SK-N-SH treated with all-trans-retinoic acid at 6 μM for 48 hours (cell line): ENCODE results near the gene CIITA.

ENCODE experiments used
- ATAC-seq: fragments of 200-7000 bp; cut with Tn5 transposase; 3 replicates; pipeline ENCODE4 v1.9.1; 2020; ENCODE audit warnings: mild to moderate bottlenecking, moderate library complexity
- ARNTL ChIP-seq: fragments of 450-650 bp; formaldehyde crosslinking; IDR thresholded peaks from 2 replicates; pipeline ENCODE4 v1.5.0; 2020; ENCODE audit warnings: low read depth, mild to moderate bottlenecking, moderate library complexity, borderline replicate concordance
- BACH2 ChIP-seq: fragments of 250-450 bp; sonication (Bioruptor Pico); IDR thresholded peaks from 2 replicates; pipeline ENCODE4 v1.9.0; 2021; ENCODE audit warnings: mild to moderate bottlenecking, borderline replicate concordance
- CREB5 ChIP-seq: fragments of 250-450 bp; sonication (Bioruptor Pico); IDR thresholded peaks from 2 replicates; pipeline ENCODE4 v1.5.1; 2020; ENCODE audit warnings: low read depth, mild to moderate bottlenecking, moderate library complexity
- CSDC2 ChIP-seq: fragments of 250-450 bp; sonication (Bioruptor Pico); IDR thresholded peaks from 2 replicates; pipeline ENCODE4 v1.5.0; 2020; ENCODE audit warnings: mild to moderate bottlenecking, moderate library complexity
- CSRNP3 ChIP-seq: fragments of 250-450 bp; sonication (Bioruptor Pico); IDR thresholded peaks from 2 replicates; pipeline ENCODE4 v1.5.1; 2021; ENCODE audit warnings: mild to moderate bottlenecking, moderate library complexity
- ESRRG ChIP-seq: fragments of 250-450 bp; sonication (Bioruptor Pico); IDR thresholded peaks from 2 replicates; pipeline ENCODE4 v1.6.1; 2021; ENCODE audit warnings: mild to moderate bottlenecking
- GLIS3 ChIP-seq: fragments of 250-450 bp; sonication (Bioruptor Pico); IDR thresholded peaks from 2 replicates; pipeline ENCODE4 v1.5.0; 2020; ENCODE audit warnings: mild to moderate bottlenecking, moderate library complexity
- ISL1 ChIP-seq: fragments of 250-450 bp; sonication (Bioruptor Pico); IDR thresholded peaks from 2 replicates; pipeline ENCODE4 v2.1.2; 2022; ENCODE audit warnings: mild to moderate bottlenecking, moderate library complexity
- OSR1 ChIP-seq: fragments of 250-450 bp; sonication (Bioruptor Pico); IDR thresholded peaks from 2 replicates; pipeline ENCODE4 v1.8.0; 2022; ENCODE audit warnings: moderate library complexity, mild to moderate bottlenecking, inconsistent platforms
- POU6F1 ChIP-seq: fragments of 250-450 bp; sonication (Bioruptor Pico); IDR thresholded peaks from 2 replicates; pipeline ENCODE4 v1.8.0; 2021; ENCODE audit warnings: low read depth, mild to moderate bottlenecking, moderate library complexity, borderline replicate concordance
- PPARA ChIP-seq: fragments of 250-450 bp; sonication (Bioruptor Pico); IDR thresholded peaks from 2 replicates; pipeline ENCODE4 v1.5.0; 2020; ENCODE audit warnings: mild to moderate bottlenecking, borderline replicate concordance
- SNAI2 ChIP-seq: fragments of 250-450 bp; sonication (Bioruptor Pico); IDR thresholded peaks from 2 replicates; pipeline ENCODE4 v1.5.0; 2020; ENCODE audit warnings: mild to moderate bottlenecking, moderate library complexity
- TCF4 ChIP-seq: fragments of 250-450 bp; sonication (Bioruptor Pico); IDR thresholded peaks from 2 replicates; pipeline ENCODE4 v1.8.0; 2021; ENCODE audit warnings: mild to moderate bottlenecking, moderate library complexity, borderline replicate concordance
- TOX ChIP-seq: fragments of 250-450 bp; sonication (Bioruptor Pico); IDR thresholded peaks from 2 replicates; pipeline ENCODE4 v1.8.0; 2021; ENCODE audit warnings: mild to moderate bottlenecking, moderate library complexity, borderline replicate concordance
- TSHZ2 ChIP-seq: fragments of 250-450 bp; sonication (Bioruptor Pico); IDR thresholded peaks from 2 replicates; pipeline ENCODE4 v1.5.0; 2020; ENCODE audit warnings: mild to moderate bottlenecking, moderate library complexity
- ZC3H10 ChIP-seq: fragments of 250-450 bp; sonication (Bioruptor Pico); IDR thresholded peaks from 2 replicates; pipeline ENCODE4 v1.5.1; 2021; ENCODE audit warnings: mild to moderate bottlenecking, moderate library complexity
- ZFP3 ChIP-seq: fragments of 250-450 bp; sonication (Bioruptor Pico); IDR thresholded peaks from 2 replicates; pipeline ENCODE4 v1.5.0; 2020; ENCODE audit warnings: mild to moderate bottlenecking, moderate library complexity
- ZFP30 ChIP-seq: fragments of 450-650 bp; formaldehyde crosslinking; IDR thresholded peaks from 2 replicates; pipeline ENCODE4 v1.5.0; 2022; ENCODE audit warnings: mild to moderate bottlenecking, moderate library complexity
- ZNF565 ChIP-seq: fragments of 450-650 bp; formaldehyde crosslinking; conservative IDR thresholded peaks from 2 replicates; pipeline ENCODE4 v1.5.0; 2020; ENCODE audit warnings: low read depth, mild to moderate bottlenecking, moderate library complexity
- ZNF8 ChIP-seq: fragments of 450-650 bp; formaldehyde crosslinking; IDR thresholded peaks from 2 replicates; pipeline ENCODE4 v1.5.0; 2020; ENCODE audit warnings: mild to moderate bottlenecking, moderate library complexity
- TF ChIP-seq, protein P1 (sequence below): fragments of 250-450 bp; sonication (Bioruptor Pico); IDR thresholded peaks from 2 replicates; pipeline ENCODE4 v1.8.0; 2020; ENCODE audit warnings: mild to moderate bottlenecking, moderate library complexity, borderline replicate concordance

Gene CIITA

GRCh38 chr16:10950393-10950792 is 73.4 kb downstream of the CIITA start (continued):
- TF ChIP-seq CREB5 (CRISPR knock-in tag) (no peak), TOX (CRISPR knock-in tag) (no peak), PPARA (CRISPR knock-in tag) (no peak), ZNF8 (CRISPR knock-in tag) (no peak), BACH2 (CRISPR knock-in tag) (no peak), CSRNP3 (CRISPR knock-in tag) (no peak), SNAI2 (CRISPR knock-in tag) (no peak), ARNTL (CRISPR knock-in tag) (no peak), GLIS3 (CRISPR knock-in tag) (no peak)

DNA sequence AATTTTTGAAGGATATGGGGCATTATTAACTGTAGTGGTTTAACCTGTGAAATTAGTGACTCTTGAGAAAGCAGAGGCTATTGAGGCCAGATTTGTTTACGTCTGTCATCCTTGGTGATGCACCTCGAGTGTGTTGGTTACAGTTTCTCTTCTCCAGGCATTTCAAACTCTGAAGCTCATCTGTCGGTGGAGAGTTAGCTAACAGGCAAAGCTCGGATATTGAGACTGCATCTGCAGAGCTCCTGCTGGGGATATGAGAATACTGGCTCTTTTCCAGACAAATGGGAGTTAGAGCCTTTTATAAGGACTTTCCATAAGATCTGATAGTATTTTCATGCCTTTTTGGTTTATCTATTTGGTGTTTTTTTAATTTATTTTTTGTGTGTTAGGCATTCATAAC is 74.0 kb downstream of the CIITA start:
- peak; percentile 29; the same call in 1 of the 3 replicates for ATAC-seq
- TF ChIP-seq, protein P1, sequence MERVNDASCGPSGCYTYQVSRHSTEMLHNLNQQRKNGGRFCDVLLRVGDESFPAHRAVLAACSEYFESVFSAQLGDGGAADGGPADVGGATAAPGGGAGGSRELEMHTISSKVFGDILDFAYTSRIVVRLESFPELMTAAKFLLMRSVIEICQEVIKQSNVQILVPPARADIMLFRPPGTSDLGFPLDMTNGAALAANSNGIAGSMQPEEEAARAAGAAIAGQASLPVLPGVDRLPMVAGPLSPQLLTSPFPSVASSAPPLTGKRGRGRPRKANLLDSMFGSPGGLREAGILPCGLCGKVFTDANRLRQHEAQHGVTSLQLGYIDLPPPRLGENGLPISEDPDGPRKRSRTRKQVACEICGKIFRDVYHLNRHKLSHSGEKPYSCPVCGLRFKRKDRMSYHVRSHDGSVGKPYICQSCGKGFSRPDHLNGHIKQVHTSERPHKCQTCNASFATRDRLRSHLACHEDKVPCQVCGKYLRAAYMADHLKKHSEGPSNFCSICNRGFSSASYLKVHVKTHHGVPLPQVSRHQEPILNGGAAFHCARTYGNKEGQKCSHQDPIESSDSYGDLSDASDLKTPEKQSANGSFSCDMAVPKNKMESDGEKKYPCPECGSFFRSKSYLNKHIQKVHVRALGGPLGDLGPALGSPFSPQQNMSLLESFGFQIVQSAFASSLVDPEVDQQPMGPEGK (CRISPR knock-in tag), result no peak
- TF ChIP-seq ZNF8 (CRISPR knock-in tag) (no peak), ZFP30 (no peak), OSR1 (CRISPR knock-in tag) (no peak), ARNTL (CRISPR knock-in tag) (no peak), CSRNP3 (CRISPR knock-in tag) (no peak), ESRRG (CRISPR knock-in tag) (no peak), TSHZ2 (CRISPR knock-in tag) (no peak), ZC3H10 (CRISPR knock-in tag) (no peak), POU6F1 (CRISPR knock-in tag) (no peak), BACH2 (CRISPR knock-in tag) (no peak), ISL1 (CRISPR knock-in tag) (no peak), GLIS3 (CRISPR knock-in tag) (no peak), TCF4 (CRISPR knock-in tag) (no peak), SNAI2 (CRISPR knock-in tag) (no peak), ZNF565 (CRISPR knock-in tag) (no peak), ZFP3 (CRISPR knock-in tag) (no peak), CSDC2 (no peak)
